Activated CD8-positive, alpha-beta T cell treated with anti-CD3 and anti-CD28 coated beads for 36 hours (primary cell): ENCODE data around the gene S100A5. TPM values are rescaled to one million over a fixed set of nuclear protein-coding genes. Genes with fewer than 3 reads are reported as not detected.

Experiments
- ATAC-seq: fragments of 200-7000 bp; cut with Tn5 transposase; one replicate; pipeline ENCODE4 v1.10.0; 2021; ENCODE audit warnings: mild to moderate bottlenecking, moderate library complexity
- CTCF ChIA-PET: fragments of 350-600 bp; sonication (Branson Sonifier 250); formaldehyde crosslinking; loops from one replicate; lab custom pipeline; 2021; ENCODE audit warnings: antibody characterized with exemption; lab: Charles Lee
- POLR2A ChIA-PET: fragments of 350-600 bp; sonication (Branson Sonifier 250); formaldehyde crosslinking; loops from one replicate; lab custom pipeline; 2021; ENCODE audit warnings: antibody characterized with exemption; lab: Charles Lee
- DNase-seq: peaks from one replicate; pipeline ENCODE4 v3.0.0-alpha.2; 2020
- H3K27ac Mint-ChIP-seq: one replicate; pipeline ENCODE4 v1.8.0; 2021; ENCODE audit warnings: mild to moderate bottlenecking, mixed read lengths
- H3K27me3 Mint-ChIP-seq: one replicate; pipeline ENCODE4 v1.8.0; 2021; ENCODE audit warnings: mixed read lengths
- H3K36me3 Mint-ChIP-seq: one replicate; pipeline ENCODE4 v1.8.0; 2021; ENCODE audit warnings: low read depth, mixed read lengths
- H3K4me1 Mint-ChIP-seq: one replicate; pipeline ENCODE4 v1.8.0; 2021; ENCODE audit warnings: low read depth, mixed read lengths
- H3K4me3 Mint-ChIP-seq: one replicate; pipeline ENCODE4 v1.8.0; 2021; ENCODE audit warnings: mild to moderate bottlenecking, moderate library complexity, mixed read lengths
- H3K9me3 Mint-ChIP-seq: one replicate; pipeline ENCODE4 v1.8.0; 2021; ENCODE audit warnings: mixed read lengths
- CTCF ChIP-seq: fragments of 200-600 bp; IDR thresholded peaks from one replicate; pipeline ENCODE4 v1.8.0; 2022; ENCODE audit warnings: antibody characterized with exemption, mild to moderate bottlenecking
- intact Hi-C: fragments of 100-400 bp; cut with micrococcal nuclease; formaldehyde crosslinking; loops from one replicate; pipeline ENCODE4 v1.10.0; 2022
- total RNA-seq, 2 experiments: library from RNA; stranded (reverse); gene quantifications; one replicate each; pipeline ENCODE4 v1.2.3, GENCODE V29; 2021

Gene S100A5
- total RNA-seq, 2 experiments from 2014 or later = 1.1 to 1.2 TPM

- Mint-ChIP-seq H3K4me3 (no peak overlapping the region), H3K4me1 (peaks cover 10% of the 10 kb centered on the region), H3K27ac (no peak overlapping the region), H3K27me3 (no peaks in the 10 kb centered on the region), H3K36me3 (no peaks in the 10 kb centered on the region), H3K9me3 (no peaks in the 10 kb centered on the region)
- POLR2A ChIA-PET = interaction anchor here (0.6 kb wide), 1 partner anchor 712 kb away, joined by 3 read pairs; a partner anchor contains a TSS
- CTCF ChIA-PET = interaction anchor here (0.6 to 4.2 kb wide), 9 partner anchors 12 to 114 kb away, joined by 3 to 45 read pairs (median 5); no protein-coding TSS in a partner anchor
- TF ChIP-seq CTCF = no peak
- DNase-seq (no peak), ATAC-seq (no peak)
- intact Hi-C loops = no loop called here
Measured at GRCh38 chr1:153507926-153508583, 32.7 kb downstream of the S100A5 start.

- no peak overlapping the region for H3K27ac Mint-ChIP-seq
- ChIA-PET POLR2A (no interaction called here), CTCF (interaction anchor here (1.2 to 1.6 kb wide), 3 partner anchors 41 to 111 kb away, joined by 3 to 7 read pairs (median 4); no protein-coding TSS in a partner anchor)
- DNase-seq (no peak), ATAC-seq (no peak)
- TF ChIP-seq CTCF = no peak
- H3K36me3 Mint-ChIP-seq = no peaks in the 10 kb centered on the region
- no peaks in the 10 kb centered on the region for H3K27me3 Mint-ChIP-seq
- intact Hi-C loops = no loop called here
- peaks cover 10% of the 10 kb centered on the region for H3K4me1 Mint-ChIP-seq
- H3K9me3 Mint-ChIP-seq = no peaks in the 10 kb centered on the region
- H3K4me3 Mint-ChIP-seq = no peak overlapping the region
Measured at GRCh38 chr1:153506831-153507413, 33.8 kb downstream of the S100A5 start.

GRCh38 chr1:153506386-153506785 is 34.3 kb downstream of the S100A5 start:
- intact Hi-C loops = no loop called here
- no peak for ATAC-seq
- peaks cover 10% of the 10 kb centered on the region for H3K4me1 Mint-ChIP-seq
- H3K36me3 Mint-ChIP-seq = no peaks in the 10 kb centered on the region
- POLR2A ChIA-PET = no interaction called here
- no peak for TF ChIP-seq CTCF
- H3K27me3 Mint-ChIP-seq = no peaks in the 10 kb centered on the region
- no peak overlapping the region for H3K4me3 Mint-ChIP-seq
- no peak for DNase-seq
- CTCF ChIA-PET = interaction anchor here (1.3 kb wide), 1 partner anchor 66 kb away, joined by 4 read pairs; no protein-coding TSS in a partner anchor
- H3K27ac Mint-ChIP-seq = no peak overlapping the region
- no peaks in the 10 kb centered on the region for H3K9me3 Mint-ChIP-seq

- POLR2A ChIA-PET = no interaction called here
- intact Hi-C loops = no loop called here
- Mint-ChIP-seq H3K27ac (no peak overlapping the region), H3K36me3 (no peaks in the 10 kb centered on the region), H3K4me3 (no peak overlapping the region), H3K9me3 (no peaks in the 10 kb centered on the region), H3K4me1 (peaks cover 3% of the 10 kb centered on the region), H3K27me3 (no peaks in the 10 kb centered on the region)
- no peak for ATAC-seq
- no peak for DNase-seq
- no peak for TF ChIP-seq CTCF
- CTCF ChIA-PET = interaction anchor here (2.8 kb wide), 1 partner anchor 10 kb away, joined by 16 read pairs; no protein-coding TSS in a partner anchor
Measured at GRCh38 chr1:153505576-153505975, 35.2 kb downstream of the S100A5 start.

- intact Hi-C loops = no loop called here
- H3K27ac Mint-ChIP-seq = no peak overlapping the region
- peaks cover 3% of the 10 kb centered on the region for H3K4me1 Mint-ChIP-seq
- ChIA-PET CTCF (interaction anchor here (2.8 kb wide), 1 partner anchor 9 kb away, joined by 16 read pairs; no protein-coding TSS in a partner anchor), POLR2A (interaction anchor here (1.2 kb wide), 1 partner anchor 16 kb away, joined by 3 read pairs; no protein-coding TSS in a partner anchor)
- no peaks in the 10 kb centered on the region for H3K36me3 Mint-ChIP-seq
- H3K4me3 Mint-ChIP-seq = no peak overlapping the region
- ATAC-seq (no peak), DNase-seq (no peak)
- no peaks in the 10 kb centered on the region for H3K9me3 Mint-ChIP-seq
- H3K27me3 Mint-ChIP-seq = peaks cover 6% of the 10 kb centered on the region
- no peak for TF ChIP-seq CTCF
Measured at GRCh38 chr1:153503766-153504165, 37.0 kb downstream of the S100A5 start.
